ENCODE measurements around the gene CRLF2.

DNA sequence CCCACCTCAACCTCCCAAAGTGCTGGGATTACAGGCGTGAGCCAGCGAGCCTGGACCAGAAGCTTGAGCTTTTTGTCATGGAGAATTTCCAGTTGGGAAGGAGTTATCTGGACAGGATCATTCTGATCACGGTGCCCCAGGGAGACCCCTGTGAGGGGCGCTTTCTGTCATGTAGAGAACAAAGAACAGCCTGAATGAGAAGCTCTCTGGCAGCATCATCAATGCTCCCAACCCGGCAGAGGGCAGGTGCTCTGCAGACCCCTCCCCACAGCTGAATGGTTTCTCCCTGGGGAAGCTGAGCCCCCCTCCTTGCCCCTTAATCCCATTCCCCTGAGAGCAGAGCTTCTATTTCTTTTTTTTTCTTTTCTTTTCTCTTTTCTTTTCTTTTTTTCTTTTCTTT, 48.8 kb upstream of the CRLF2 start:
- TF ChIP-seq CTCF (IDR thresholded peaks at IDR 0.05) (no peak), POLR2A (IDR thresholded peaks at IDR 0.05) (no peak)
